GM12865 (cell line): ENCODE measurements around the gene CLDN3.

Experiments
- DNase-seq: peaks from one replicate; pipeline ENCODE4 v3.0.0; 2010; ENCODE audit warnings: low read depth
- H3K4me3 ChIP-seq: 2 replicates; pipeline ENCODE4 v1.5.1; 2011; ENCODE audit warnings: mild to moderate bottlenecking, low read depth, low read length, control low read depth
- TF ChIP-seq, protein P1 (sequence below): IDR thresholded peaks from 2 replicates; pipeline ENCODE4 v1.5.1; 2011; ENCODE audit warnings: low read length, control low read depth, low read depth, inconsistent platforms; ENCODE audit not compliant: insufficient read depth; ENCODE audit errors: missing control alignments

The CLDN3 gene, protein sequence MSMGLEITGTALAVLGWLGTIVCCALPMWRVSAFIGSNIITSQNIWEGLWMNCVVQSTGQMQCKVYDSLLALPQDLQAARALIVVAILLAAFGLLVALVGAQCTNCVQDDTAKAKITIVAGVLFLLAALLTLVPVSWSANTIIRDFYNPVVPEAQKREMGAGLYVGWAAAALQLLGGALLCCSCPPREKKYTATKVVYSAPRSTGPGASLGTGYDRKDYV

DNA sequence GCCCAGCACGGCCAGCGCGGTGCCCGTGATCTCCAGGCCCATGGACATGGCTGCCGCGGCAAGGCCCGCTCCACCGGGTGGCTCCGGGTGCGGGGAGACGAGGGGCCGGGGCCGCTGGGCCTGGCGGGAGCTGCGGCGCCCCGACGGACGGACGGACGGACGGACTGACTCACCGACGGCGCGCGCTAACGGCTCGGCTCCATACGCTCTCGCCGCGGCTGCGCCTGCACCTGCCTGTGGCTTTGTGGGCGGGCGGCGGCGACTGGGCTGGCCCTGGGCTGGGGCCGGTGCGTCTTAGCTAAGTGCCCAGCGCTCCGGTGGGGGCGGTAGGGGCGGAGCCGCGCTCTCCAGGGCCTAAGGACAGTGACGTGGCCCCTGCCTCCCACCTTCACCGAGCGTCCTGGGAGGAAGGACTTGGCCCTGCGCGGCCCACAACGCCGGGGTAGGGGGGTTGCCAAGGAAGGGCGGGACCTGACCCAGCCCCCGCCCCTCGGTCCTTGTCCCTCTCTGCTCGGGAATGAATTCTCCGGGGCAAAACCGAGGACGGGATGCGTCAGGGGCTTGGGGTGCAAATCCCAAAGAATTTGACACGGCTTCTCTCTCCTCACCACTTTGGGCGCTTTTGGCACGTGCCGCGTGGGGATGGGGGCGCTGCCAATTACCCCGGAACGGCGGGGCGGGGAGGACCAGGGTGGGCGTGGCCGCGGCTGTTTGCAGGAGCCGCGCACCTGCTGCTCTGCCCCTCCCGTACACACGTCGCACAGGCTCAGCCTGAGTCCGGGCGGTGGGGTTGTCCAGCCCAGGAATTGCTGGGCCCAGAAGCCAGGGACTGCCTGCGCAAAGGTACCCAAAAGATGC is at the start of gene CLDN3:
Gene CLDN3 (minus strand): TSS at position 269 of the 858 bp plus-strand sequence. CDS start 221 bp downstream, at position 48.
- H3K4me3 ChIP-seq: no peak within 1 kb of the TSS
- TF ChIP-seq, protein P1, sequence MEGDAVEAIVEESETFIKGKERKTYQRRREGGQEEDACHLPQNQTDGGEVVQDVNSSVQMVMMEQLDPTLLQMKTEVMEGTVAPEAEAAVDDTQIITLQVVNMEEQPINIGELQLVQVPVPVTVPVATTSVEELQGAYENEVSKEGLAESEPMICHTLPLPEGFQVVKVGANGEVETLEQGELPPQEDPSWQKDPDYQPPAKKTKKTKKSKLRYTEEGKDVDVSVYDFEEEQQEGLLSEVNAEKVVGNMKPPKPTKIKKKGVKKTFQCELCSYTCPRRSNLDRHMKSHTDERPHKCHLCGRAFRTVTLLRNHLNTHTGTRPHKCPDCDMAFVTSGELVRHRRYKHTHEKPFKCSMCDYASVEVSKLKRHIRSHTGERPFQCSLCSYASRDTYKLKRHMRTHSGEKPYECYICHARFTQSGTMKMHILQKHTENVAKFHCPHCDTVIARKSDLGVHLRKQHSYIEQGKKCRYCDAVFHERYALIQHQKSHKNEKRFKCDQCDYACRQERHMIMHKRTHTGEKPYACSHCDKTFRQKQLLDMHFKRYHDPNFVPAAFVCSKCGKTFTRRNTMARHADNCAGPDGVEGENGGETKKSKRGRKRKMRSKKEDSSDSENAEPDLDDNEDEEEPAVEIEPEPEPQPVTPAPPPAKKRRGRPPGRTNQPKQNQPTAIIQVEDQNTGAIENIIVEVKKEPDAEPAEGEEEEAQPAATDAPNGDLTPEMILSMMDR: no peak
- DNase-seq: no peak

DNA sequence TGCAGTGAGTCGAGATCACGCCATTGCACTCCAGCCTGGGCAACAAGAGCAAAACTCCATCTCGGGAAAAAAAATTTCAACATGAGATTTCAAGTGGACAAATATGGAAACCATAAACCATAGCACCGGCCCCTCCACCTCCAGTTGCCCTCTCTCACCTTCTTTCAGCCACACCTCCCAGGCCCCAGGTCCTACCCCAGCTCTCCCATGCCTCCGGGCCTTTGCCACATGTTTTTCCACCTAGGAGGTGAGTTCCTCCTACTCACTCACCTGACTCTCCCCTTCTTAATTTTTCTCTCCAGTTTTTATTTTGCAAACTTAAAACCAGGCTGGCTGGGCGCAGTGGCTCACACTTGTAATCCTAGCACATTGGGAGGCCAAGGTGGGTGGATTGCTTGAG is 47.1 kb upstream of the CLDN3 start:
- TF ChIP-seq, protein P1: no peak
- no peak overlapping the region for H3K4me3 ChIP-seq
- DNase-seq: no peak

DNA sequence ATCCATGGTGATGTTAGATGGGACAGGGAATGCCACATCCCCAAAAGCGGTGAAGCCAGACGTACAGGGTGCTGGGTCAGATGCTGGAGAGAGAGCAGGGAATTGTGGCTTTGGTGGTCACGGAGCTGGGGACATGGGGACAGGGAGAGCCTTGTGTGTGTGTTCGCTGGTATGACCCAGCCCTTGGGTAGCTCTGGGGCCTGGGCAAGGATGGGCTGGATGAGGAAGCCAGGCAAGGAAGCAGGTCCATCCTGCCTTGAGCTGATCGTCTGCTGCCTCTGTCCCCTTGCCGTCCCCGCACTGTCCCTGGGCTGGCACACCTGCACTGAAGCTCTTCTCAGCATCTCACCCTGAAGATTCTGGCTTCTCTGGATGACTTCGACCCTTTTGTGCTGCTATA is 45.4 kb upstream of the CLDN3 start:
- no peak overlapping the region for H3K4me3 ChIP-seq
- DNase-seq: no peak
- TF ChIP-seq, protein P1: no peak

DNA sequence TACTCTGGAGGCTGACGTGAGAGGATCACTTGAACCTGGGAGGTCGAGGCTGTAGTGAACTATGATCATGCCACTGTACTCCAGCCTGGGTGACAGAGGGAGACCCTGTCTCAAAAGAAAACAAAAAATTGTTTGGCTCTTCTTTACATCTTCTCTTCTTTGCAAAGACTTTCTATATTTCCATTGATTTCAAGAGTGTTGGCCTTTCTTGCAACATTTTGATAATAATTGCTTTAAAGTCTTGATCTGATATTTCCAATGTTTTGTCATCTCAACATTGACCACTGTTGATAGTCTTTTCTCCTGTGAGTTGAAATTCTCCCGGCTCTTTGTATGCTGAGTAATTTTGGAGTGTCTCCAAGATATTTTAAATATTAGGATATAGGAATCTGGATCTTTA is 42.9 kb upstream of the CLDN3 start:
- TF ChIP-seq, protein P1: no peak
- no peak for DNase-seq
- H3K4me3 ChIP-seq: no peak overlapping the region

DNA sequence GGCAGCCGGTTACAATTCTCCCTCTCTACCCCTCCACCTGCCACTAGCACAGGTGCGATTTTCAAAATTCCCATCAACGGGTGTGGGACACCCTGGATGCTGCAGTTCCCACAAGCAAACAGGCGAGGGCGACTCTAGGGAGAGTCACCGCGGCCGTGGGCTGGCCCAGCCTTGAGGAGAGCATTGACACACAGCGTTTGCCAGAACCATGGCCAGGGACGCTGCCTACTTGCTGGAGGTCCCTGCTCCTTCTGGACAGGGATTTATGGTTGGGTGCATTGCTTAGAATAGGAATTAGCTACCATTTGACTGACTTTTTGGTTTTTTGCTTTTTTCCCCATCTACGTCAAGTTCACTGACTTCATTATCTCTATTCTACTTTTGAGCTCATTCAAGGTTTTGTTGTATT is 41.7 kb upstream of the CLDN3 start:
- peak; percentile 57 for DNase-seq
- TF ChIP-seq, protein P1: peak; percentile 81
- H3K4me3 ChIP-seq: no peak overlapping the region

DNA sequence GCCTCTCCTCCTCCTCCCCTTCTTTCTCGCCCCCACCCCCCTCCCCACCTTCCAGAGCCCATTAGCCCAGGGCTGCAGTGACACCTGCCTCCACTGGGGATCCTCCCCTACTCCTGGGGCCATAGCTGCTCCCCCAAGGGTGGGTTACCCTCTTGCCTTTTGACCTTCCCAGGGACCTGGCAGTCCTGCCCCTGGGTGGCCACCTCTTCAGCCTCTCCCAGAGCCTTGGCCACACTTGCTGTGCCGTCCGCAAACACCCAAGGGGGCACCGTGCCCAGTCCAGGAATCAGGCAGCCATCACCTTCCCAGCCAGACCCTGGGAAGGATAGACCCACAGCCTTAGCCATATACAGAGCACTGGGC is 40.9 kb upstream of the CLDN3 start:
- H3K4me3 ChIP-seq: no peak overlapping the region
- DNase-seq: no peak
- TF ChIP-seq, protein P1: no peak
